A673 (cell line): ENCODE results near the gene NCCRP1.

Source experiments
- EZH2 ChIP-seq: fragments of 200-600 bp; sonication (generic); IDR thresholded peaks from 2 replicates; pipeline ENCODE4 v1.6.1; 2017; ENCODE audit warnings: borderline replicate concordance, low read depth, mild to moderate bottlenecking, mixed read lengths, antibody characterized with exemption, low read length; ENCODE audit not compliant: poor library complexity, severe bottlenecking
- TF ChIP-seq, protein P1 (sequence below): fragments of 300-800, 200-600 bp; sonication (generic); conservative IDR thresholded peaks from 2 replicates; pipeline ENCODE4 v1.5.1; 2017; ENCODE audit warnings: low read depth, mild to moderate bottlenecking, antibody characterized with exemption, low read length, moderate library complexity, mixed read lengths

DNA sequence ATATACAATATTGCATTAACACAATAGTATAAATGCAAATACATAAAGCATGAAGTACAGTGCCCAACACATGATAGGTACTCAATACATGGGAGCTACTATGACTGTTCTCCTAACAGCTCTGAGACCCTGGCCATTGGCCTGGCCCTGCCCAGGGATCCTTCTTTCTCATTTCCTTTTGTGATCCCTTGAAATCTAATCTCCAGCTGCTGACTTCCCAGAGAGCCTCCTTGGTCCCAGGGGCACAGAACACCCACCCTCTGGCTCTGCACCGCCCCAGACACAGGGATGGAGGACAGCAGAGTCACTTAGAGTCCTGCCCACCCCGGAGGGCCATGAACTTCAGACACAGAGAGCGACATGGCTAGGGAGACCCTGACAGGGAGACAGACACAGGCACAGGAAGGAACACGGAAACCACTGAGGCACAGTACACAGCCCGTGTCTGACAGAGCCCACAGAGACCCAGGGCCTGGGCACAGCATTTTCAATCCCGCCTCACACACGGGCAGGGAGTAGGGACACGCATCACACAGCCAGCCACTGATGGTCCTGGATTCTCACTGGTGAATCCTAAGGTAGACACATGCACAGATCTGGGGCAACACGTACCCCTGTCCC lies 11.5 kb downstream of the NCCRP1 start:
- TF ChIP-seq, protein P1, sequence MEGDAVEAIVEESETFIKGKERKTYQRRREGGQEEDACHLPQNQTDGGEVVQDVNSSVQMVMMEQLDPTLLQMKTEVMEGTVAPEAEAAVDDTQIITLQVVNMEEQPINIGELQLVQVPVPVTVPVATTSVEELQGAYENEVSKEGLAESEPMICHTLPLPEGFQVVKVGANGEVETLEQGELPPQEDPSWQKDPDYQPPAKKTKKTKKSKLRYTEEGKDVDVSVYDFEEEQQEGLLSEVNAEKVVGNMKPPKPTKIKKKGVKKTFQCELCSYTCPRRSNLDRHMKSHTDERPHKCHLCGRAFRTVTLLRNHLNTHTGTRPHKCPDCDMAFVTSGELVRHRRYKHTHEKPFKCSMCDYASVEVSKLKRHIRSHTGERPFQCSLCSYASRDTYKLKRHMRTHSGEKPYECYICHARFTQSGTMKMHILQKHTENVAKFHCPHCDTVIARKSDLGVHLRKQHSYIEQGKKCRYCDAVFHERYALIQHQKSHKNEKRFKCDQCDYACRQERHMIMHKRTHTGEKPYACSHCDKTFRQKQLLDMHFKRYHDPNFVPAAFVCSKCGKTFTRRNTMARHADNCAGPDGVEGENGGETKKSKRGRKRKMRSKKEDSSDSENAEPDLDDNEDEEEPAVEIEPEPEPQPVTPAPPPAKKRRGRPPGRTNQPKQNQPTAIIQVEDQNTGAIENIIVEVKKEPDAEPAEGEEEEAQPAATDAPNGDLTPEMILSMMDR = no peak
- no peak for TF ChIP-seq EZH2
